Ovary (tissue), 9 donors: Measurements from ENCODE around the gene HSPA9. TPM values are rescaled to one million over a fixed set of nuclear protein-coding genes. Genes with fewer than 3 reads are reported as not detected.

Source experiments
- DNase-seq, 5 donors: peaks; one replicate each; pipeline ENCODE4 v3.0.0-alpha.2; 2019 to 2020
- H3K27ac ChIP-seq, 2 donors: fragments of 200-600 bp; one replicate each; pipeline versions ENCODE4 v1.5.1 to v1.8.0; 2019 to 2022
- H3K27me3 ChIP-seq: fragments of 200-600 bp; one replicate; pipeline ENCODE4 v1.8.0; 2022
- H3K36me3 ChIP-seq: fragments of 200-600 bp; sonication (generic); one replicate; pipeline ENCODE4 v1.5.1; 2019
- H3K4me1 ChIP-seq: one replicate; pipeline ENCODE4 v1.8.1; 2013; ENCODE audit warnings: mild to moderate bottlenecking, moderate library complexity; ENCODE audit not compliant: insufficient read depth
- H3K4me3 ChIP-seq: fragments of 200-600 bp; sonication (generic); one replicate; pipeline ENCODE4 v1.5.1; 2017
- H3K9me3 ChIP-seq, 2 donors: fragments of 200-600 bp in 1 of 2; sonication (generic) in 1 of 2; one replicate each; pipeline versions ENCODE4 v1.5.1 to v1.8.1; 2013 to 2019; ENCODE audit warnings: mild to moderate bottlenecking in 1 of 2, moderate library complexity in 1 of 2
- CTCF ChIP-seq, 3 donors: fragments of 450-650 bp in 2 of 3; fragments of 200-600 bp in 1 of 3; IDR thresholded peaks; one replicate each; pipeline versions ENCODE4 v1.5.1 to v1.8.0; 2016 to 2022; ENCODE audit warnings: antibody characterized with exemption in 3 of 3, mild to moderate bottlenecking in 1 of 3
- EP300 ChIP-seq: sonication (generic); formaldehyde crosslinking; IDR thresholded peaks from one replicate; pipeline ENCODE4 v1.6.1; 2017; ENCODE audit warnings: antibody characterized with exemption
- POLR2A ChIP-seq: fragments of 450-650 bp; IDR thresholded peaks from one replicate; pipeline ENCODE4 v1.6.1; 2017; ENCODE audit warnings: antibody characterized with exemption, mild to moderate bottlenecking, moderate library complexity
- WGBS, 3 donors: extraction: QIAGEN DNeasy Blood & Tissue Kit in 1 of 3; methylation state at CpG; one replicate each; pipeline versions ENCODE4 v1.1.5 to v1.1.7; 2013 to 2017; 5-methylcytosine and 5-hydroxymethylcytosine counted together
- intact Hi-C, 4 donors: fragments of 100-400 bp; cut with DNase I; formaldehyde crosslinking; loops; one replicate each; pipeline versions ENCODE4 v1.11.0 to v1.15.1; 2022 to 2023
- polyA plus RNA-seq, 2 donors: library from polyadenylated mRNA; stranded (reverse); fragments of 200-250 nt in 1 of 2; fragments of 350-450 nt in 1 of 2; fragmentation: Illumina TruSeq in 1 of 2; extraction: RNeasy Lipid Tissue Mini Kit (QIAGEN cat#74804) in 1 of 2; gene quantifications; one replicate each; pipeline ENCODE4 v1.2.3, GENCODE V29; 2013 to 2014
- total RNA-seq, 7 donors: library from RNA; depleted of rRNA in 2 of 7; stranded (reverse); fragments of >200 nt in 2 of 7; fragmentation: NEBNext Ultra II Directional in 3 of 7; extraction: Animal tissue kit (Norgen Biotek cat#: 25700) in 3 of 7; gene quantifications; one replicate each; pipeline versions ENCODE4 v1.1.0 to v1.2.4, GENCODE V29; 2016 to 2023
- donor health status: DM: no; HTN: no; CAD: no; lungs with moderate emphysema.
- donor health status: DM: no; HTN: no; CAD: no.
- donor health status: Bipolar disorder and iron deficiency.
- donor health status: DM: yes; HTN: yes; CAD: no.
- donor health status: DM: no; HTN: no; CAD: no.
- donor health status: DM: yes; HTN: yes; CAD: no.

Gene HSPA9
- total and polyA plus RNA-seq, 9 donors, result 85.4 to 340 (median 180) TPM

- no peak overlapping the region for H3K27ac ChIP-seq
- intact Hi-C loops, result loop anchor here in 1 of 4 donors (10.0 kb wide), 1 partner anchor 185 kb away; the partner anchor contains the start of gene CTNNA1
- WGBS, 3 donors, result 91 to 93% (median 92%) methylated on average over 7 of the region's 7 CpGs
Observed at GRCh38 chr5:138569782-138570181, 5.4 kb downstream of the HSPA9 start.

GRCh38 chr5:138568061-138568824 lies 7.0 kb downstream of the HSPA9 start:
- Histone ChIP-seq H3K36me3 (no peaks in the 10 kb centered on the region), H3K4me3 (no peak overlapping the region), H3K4me1 (no peaks in the 10 kb centered on the region), H3K27ac (no peak overlapping the region), H3K27me3 (no peaks in the 10 kb centered on the region), H3K9me3 (no peaks in the 10 kb centered on the region)
- no peak for DNase-seq
- 77 to 82% (median 79%) methylated on average over 16 of the region's 16 CpGs for WGBS, 3 donors
- intact Hi-C loops, result no loop called here
- TF ChIP-seq POLR2A, result no peak
- TF ChIP-seq EP300, result no peak
- TF ChIP-seq CTCF (IDR thresholded peaks at IDR 0.05), result no peak

More at GRCh38 chr5:138569782-138570181, 5.4 kb downstream of the HSPA9 start:
- Histone ChIP-seq H3K36me3 (no peaks in the 10 kb centered on the region), H3K27me3 (no peaks in the 10 kb centered on the region), H3K9me3 (no peaks in the 10 kb centered on the region), H3K4me1 (peaks cover 1% of the 10 kb centered on the region), H3K4me3 (no peak overlapping the region)
- TF ChIP-seq EP300 (no peak), POLR2A (no peak), CTCF (IDR thresholded peaks at IDR 0.05) (no peak)
- no peak for DNase-seq

GRCh38 chr5:138566792-138567191 lies 8.4 kb downstream of the HSPA9 start:
- Histone ChIP-seq H3K4me1 (no peaks in the 10 kb centered on the region), H3K27me3 (no peaks in the 10 kb centered on the region), H3K4me3 (no peak overlapping the region), H3K36me3 (no peaks in the 10 kb centered on the region), H3K9me3 (no peaks in the 10 kb centered on the region), H3K27ac (no peak overlapping the region)
- intact Hi-C loops, result no loop called here
- TF ChIP-seq POLR2A (no peak), EP300 (no peak), CTCF (IDR thresholded peaks at IDR 0.05) (no peak)
- 75 to 85% (median 83%) methylated on average over 3 of the region's 3 CpGs for WGBS, 3 donors
- DNase-seq, result no peak

- intact Hi-C loops, result no loop called here
- H3K9me3 ChIP-seq, result no peaks in the 10 kb centered on the region
- H3K36me3 ChIP-seq, result no peaks in the 10 kb centered on the region
- no peaks in the 10 kb centered on the region for H3K27me3 ChIP-seq
- H3K4me1 ChIP-seq, result no peaks in the 10 kb centered on the region
- WGBS, 3 donors, result 82 to 87% (median 83%) methylated on average over 7 of the region's 7 CpGs
- no peak for DNase-seq
- H3K4me3 ChIP-seq, result no peak overlapping the region
- TF ChIP-seq POLR2A, result no peak
- no peak for TF ChIP-seq EP300
- TF ChIP-seq CTCF (IDR thresholded peaks at IDR 0.05), result no peak
- H3K27ac ChIP-seq, result no peak overlapping the region
Observed at GRCh38 chr5:138565100-138565821, 9.9 kb downstream of the HSPA9 start.
